Eye (tissue), 1 donor: ENCODE data around the gene LGALS9.
"Not testable (repeated sequence)": the region's sequence is repeated elsewhere in the genome, so short reads cannot be mapped to it uniquely, and the experiment has no call there.

Experiments used
- DNase-seq: peaks from one replicate; pipeline ENCODE4 v3.0.0-alpha.2; 2015

Gene LGALS9

DNA sequence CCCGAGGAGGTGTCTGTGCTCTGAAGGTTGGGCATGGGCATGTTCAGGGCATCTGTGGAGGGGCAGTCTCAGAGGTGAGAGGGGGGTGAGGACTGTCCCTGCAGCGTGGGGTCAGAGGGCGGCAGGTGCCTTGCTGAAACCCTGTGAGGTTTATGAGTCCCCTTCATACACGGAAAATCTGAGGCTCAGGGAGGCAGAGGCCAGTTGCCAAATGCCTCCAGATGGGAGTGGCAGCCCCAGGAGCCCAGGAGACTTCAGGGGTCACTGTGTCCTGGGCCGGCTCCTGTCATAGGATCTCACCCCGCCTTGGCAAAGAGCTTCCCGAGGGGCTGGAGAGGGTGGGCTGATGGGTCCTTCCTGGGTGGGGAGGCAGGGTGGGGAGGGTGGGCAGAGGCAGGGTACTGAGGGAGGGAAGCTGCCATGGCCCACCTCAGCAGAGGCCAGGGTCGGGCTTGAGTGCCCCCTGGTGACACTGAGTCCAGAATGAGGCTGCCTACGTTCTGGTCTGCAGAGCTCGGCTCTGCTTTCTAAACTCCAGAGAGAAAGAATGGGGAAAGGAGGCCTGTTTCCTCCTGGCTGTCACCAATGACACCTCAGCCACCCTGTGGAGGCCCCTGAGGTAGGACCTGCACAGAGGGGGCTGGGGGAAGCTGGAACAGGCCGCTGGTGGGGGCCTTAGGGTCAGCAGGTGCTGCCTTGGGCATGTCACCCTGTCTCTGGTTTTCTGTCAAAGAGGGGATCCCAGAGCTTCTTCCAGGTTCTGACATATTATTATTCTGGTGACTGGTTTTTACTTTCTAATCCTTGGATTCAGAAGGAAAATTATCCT is 1.1 kb downstream of the LGALS9 start:
- no peak for DNase-seq

DNA sequence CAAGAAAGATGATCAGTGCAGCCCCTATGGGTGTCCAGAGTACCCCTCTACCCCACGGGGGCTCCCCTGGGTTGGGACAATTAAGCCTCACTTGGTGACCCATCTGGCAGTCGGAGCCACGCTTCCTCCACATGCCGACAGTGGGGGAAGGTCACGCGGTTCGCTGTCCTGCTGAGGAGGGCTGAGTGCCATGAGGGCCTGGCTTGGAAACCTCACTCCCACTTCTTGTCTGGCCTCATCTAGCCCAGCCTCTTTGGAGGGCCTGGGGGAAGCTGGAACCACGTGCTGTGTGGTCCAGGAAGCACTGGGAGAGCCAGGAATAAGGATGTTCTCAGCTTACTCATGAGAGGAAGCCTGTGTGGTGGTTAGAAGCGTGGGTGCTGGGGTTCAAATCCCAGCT is 1.8 kb downstream of the LGALS9 start:
- not testable (repeated sequence) for DNase-seq

DNA sequence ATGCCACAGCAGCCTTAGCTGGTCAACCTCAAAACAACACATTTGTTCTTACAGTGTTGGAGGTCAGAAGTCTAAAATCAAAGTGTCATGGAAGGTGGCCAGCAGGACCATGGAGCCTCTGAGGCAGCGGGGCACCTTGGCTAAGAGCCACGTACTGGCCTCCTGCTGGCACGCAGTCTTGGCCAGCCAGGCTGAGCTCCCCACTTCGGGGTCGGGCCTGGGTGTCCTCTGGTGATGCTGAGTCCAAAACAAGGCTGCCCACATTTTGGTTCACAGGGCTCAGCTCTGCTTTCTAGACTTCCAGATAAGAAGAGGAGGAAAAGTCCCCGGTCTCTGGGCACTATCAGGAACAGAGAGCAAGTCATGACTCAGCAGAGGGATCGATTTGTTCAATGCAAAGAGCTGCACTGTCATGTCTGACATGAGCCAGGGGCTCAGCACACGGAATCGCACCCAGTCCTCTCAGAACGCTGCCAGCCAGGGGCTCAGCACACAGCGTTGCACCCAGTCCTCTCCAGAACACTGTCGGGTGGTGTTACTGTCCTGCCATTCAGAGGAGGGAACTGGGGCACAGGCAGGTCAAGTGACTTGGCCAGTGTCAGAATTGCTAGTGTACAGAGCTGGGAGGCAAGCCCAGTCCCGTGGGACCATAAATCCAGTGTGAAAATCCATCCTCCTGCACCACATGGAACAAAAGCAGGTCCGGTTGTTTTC is 2.5 kb downstream of the LGALS9 start:
- DNase-seq: no peak

DNA sequence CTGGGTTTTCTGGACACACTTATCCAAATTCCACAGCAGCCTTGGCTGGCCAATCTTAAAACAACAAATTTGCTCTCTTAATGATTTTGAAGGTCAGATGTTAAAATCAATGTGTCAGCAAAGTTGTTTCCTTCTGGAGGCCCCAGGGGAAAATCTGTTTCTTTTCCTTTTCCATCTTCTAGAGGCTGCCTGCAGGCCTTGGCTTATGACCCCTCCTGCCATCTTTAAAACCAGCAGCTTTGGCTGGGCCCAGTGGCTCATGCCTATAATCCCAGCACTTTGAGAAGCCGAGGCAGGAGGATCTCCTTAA is 3.0 kb downstream of the LGALS9 start:
- DNase-seq: no peak

DNA sequence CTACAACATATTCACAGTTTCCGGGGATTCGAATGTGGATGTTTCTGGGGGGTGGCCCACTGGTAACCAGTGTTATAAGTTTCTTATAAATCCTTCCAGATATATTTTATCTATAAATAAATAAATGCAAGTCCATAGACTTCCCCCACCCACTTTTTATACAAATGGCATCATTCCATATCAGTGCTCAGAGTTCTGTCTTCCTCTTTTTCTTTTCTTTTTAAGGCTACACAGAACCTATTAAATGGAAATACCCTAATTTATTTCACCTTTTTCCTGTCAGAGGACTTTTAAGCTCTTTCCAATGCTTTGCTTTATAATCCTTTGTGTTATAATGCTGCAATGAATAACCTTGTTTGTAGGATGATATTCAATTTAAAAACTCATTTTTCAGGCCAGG is 3.8 kb downstream of the LGALS9 start:
- no peak for DNase-seq

DNA sequence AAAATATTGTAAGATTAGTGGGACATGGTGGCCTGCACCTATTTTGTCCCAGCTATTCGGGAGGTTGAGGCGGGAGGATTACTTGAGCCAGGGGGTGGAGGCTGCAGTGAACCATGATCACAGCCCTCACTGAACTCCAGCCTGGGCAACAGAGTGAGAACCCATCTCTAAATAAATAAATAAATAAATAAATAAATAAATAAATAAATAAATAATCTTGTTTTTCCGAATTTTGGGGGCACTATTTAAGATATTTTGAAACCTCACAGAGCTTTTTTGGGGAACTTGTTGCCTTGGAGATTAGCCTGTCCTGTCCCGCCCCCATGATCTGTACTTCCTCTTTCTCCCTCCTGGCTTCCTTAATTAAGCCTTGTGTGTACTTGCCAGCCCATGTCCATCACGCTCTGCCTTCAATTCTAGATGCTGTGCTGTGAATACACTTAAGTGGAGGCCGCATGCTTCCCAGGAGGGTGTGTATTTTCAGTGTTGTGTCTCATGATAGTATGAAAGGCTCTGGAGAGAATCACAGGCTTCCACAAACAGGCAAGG is 4.4 kb downstream of the LGALS9 start:
- DNase-seq: no peak

DNA sequence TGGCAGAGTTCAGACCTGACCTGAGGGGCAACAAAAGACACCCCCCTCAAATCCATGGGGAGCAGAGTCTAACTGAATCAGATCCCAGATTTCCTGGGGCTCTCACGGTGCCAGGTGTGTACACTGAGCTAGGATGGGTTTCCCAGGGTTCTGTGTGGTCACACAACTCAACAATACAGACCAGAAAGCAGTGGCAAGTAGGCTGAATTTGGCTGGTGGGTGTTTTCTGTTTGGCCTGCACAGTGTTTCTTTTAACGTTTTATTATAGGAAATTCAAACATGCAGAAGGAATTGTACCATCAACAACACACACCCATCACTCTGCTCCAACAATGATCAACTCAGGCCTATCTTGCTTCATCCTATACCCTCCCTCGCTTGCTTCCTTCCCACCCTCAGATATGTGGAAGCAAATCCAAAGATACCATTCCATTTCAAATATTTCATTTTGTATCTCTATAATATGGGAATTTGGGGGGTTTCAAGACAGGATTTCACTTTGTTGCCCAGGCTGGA is 5.1 kb downstream of the LGALS9 start:
- not testable (repeated sequence) for DNase-seq

DNA sequence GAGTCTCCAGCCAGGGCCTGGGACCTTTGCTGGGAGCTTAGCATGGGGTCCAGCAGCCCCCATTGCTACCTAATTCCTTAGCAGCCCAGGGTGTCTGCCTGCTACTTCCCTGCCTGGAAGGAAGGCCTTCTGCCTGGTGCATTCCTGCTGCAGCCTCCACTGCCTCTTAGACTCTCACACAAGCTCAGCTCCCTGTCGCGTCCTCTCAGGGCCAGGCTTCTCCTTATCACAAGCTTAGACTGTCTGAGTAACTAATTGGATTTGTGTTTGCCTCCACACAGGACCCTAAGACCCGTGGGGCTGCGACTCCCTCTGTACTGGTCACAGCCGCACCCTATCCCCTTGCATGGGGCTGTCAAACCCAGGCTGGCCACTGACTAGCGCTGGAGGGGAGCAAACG is 6.8 kb downstream of the LGALS9 start:
- not testable (repeated sequence) for DNase-seq

DNA sequence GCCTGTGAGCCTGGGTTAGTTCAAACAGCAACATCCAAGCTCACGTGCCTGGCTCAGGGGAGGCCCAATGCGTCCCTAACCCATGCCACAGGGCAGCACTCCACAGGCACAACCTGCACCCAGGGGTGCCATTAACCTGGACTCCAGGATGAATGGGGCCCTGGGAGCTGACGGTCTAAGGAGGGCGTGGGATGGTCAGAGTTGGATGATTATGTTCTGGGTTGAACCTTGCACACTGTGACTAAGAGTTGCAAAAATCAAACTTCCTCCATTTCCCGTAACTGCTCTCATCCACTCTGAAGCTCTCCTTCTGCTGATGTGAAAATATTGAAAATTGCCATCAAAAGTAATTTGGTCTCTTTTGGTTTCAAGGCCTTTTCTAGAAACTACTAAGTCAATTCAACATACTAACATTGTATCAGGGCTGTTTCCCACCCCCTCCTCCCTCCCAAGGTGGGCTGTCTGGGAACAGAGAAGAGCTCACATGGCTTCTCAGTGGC is 7.5 kb downstream of the LGALS9 start:
- not testable (repeated sequence) for DNase-seq

DNA sequence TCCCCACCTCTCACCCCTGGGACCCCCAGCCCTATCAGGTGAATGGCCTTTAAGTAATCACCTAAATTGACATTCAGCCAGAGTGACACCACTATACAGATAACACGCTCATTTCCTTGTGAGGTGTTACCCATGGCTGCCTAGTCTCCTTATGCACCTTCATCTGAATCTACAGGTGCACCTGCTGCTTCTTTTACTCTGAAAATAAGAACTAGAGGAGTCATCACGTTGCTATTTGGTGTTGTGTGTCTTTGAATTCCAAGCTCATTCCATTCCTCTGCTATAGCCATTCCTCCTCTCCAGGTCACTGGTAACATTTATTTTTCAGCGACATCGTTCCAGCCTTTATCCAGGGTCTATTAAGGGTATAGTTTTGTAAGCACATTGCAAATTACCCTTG is 9.8 kb downstream of the LGALS9 start:
- DNase-seq: no peak

DNA sequence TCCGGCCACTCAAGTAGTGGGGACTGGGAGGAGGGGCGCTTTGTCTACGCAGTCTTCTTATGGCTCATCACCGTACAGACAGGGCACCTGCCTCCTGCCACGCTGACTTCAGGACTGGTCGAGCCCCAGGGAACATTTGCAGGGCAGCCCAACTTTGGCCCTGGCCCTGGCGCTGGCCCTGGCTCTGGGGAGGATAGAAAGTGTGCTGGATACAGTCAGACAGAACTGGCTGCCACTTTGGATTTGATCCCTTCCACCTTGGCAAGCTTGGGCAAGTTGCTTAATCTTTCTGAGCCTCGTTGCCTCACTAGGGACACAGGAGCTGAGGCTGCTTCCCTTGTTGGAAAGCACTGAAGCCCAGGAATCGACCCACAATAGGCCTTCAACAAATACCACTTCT is 13.6 kb downstream of the LGALS9 start:
- no peak for DNase-seq

DNA sequence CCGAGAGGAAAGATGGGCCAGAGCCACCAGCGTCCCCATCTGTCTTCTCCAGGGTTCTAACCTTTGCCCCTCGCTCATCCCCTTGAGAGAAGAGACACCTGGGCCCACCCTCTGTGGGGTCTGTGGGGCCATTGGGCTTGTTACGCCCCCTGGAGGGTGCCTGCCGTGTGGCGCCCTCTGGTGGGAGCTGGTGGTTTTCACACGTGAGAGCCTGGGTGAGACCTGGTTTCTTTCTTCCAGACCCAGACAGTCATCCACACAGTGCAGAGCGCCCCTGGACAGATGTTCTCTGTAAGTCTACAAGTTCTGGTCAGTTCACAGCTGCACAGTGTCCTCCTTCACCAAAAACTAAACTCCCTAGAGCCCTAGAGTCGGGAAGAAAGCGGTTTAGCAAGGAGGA is 14.6 kb downstream of the LGALS9 start:
- DNase-seq: not testable (repeated sequence)

DNA sequence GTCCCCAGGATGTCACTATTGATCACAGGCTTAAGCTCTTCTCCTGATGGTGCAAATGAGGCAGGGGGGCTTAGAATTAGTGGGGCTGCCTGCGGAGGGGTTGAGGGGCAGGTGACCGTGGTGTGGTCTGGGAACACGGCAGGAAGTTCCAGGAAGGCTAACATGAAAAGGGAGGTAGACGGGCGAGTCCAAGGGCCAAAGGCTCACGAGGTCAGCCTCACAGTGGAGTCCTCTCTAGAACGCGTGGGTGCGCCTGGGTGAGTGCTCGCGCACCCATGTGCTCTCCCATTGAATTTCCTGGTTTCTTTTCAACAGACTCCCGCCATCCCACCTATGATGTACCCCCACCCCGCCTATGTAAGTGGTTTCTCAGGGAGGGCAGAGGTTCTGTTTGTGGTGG is 15.2 kb downstream of the LGALS9 start:
- DNase-seq: no peak

DNA sequence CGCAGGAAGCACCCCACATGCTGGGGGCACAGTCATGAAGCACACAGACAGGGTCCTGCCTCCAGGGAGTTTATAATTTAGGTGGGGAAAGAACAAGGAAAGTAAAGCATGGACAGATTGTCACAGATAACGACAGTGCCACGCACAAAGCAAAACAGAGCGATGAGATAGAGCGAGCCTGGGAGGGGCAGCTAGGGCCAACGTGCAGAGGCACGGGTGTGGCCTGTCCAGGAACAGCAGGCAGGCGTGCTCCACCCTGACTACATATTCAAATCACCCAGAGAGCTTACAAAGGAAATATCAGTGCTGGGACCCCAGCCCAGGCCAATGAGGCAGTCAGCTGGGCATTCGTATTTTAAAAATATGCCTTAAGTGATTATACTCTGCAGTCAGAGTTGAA is 16.8 kb downstream of the LGALS9 start:
- no peak for DNase-seq

DNA sequence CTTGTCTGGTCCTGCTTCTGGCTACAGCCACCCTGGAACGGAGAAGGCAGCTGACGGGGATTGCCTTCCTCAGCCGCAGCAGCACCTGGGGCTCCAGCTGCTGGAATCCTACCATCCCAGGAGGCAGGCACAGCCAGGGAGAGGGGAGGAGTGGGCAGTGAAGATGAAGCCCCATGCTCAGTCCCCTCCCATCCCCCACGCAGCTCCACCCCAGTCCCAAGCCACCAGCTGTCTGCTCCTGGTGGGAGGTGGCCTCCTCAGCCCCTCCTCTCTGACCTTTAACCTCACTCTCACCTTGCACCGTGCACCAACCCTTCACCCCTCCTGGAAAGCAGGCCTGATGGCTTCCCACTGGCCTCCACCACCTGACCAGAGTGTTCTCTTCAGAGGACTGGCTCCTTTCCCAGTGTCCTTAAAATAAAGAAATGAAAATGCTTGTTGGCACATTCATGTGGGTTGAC is 18.2 kb downstream of the LGALS9 start:
- peak; percentile 26 for DNase-seq

DNA sequence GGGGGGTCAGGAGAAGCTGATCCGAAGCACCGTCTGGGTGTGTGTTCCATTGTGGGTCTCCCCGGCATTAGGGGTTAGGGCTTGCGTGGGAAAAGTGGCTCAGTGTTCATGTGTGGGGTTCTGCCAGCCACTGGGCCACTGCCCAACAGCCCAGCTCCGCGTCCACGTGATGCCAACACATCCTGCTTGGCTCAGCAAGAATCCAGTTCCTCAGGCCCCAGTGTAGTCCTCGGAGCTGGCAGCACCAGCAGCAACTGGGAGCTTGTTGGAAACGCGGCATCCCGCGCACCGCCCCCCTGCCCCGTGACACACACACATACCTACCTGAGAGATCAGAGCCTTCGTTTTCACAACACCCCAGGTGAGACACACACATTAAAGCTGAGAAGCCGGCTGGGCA is 18.9 kb downstream of the LGALS9 start:
- no peak for DNase-seq

DNA sequence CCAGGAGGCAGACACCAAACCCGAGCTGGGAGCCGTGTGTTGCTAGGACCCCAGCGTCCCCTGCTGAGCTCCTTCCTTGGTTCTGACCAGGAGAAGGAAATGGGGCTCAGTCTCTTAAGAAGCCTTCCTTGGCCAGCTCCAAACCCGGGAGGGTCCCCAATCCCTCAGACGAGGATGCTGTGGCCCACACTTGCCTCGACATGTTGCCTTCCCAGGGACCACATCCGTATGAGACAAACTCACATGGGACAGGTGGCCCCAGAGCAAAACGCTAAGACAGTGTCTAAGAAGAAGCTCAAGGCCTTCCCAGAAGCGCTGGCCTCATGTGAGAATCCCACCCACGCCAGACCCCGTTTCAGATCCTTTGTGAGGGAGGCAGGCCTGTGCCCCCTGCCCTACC is 19.8 kb downstream of the LGALS9 start:
- no peak for DNase-seq

DNA sequence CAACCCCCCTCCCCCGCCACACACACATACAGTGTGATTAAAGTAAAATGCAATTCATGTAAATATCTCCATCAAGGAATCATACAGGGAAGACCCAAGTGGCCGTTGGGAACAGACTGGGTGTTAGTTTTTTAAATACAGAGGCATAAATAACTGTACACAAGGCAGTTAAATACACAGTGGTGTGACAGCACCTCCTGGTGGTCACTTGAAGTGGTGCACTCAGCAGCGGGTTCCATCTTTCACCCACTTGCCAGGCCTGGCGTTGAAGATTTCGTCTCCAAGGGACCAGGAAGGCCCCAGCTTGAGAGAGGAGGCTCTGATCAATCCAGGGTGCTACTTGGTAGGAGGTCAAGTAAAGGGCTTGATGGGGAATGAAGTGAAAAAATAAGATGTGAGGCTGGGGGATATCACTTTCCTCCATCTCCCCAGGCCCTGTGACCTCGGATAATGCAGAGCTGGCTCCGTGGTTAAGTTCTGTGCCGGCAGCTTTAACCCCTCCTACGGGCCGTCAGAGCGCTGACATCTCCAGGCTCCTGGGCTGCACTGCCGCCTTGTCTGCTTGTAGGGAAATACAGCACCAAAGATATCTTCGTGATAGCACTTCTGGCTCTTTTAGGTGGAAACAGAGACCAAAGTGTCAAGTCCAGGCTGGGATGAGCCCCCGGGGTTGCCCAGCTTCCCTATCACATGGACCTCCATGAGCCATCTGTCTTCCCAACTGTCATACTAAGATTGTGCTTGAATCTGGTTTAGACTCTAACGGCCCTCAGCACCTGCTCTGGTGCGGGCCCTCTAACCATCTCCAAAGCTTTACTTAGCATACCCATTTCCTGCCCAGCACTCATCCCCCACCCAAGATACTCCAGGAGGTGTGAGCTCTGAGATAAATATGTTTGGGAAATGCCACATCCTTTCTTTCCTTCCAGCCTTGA is 20.7 kb downstream of the LGALS9 start:
- peak; percentile 69 for DNase-seq

DNA sequence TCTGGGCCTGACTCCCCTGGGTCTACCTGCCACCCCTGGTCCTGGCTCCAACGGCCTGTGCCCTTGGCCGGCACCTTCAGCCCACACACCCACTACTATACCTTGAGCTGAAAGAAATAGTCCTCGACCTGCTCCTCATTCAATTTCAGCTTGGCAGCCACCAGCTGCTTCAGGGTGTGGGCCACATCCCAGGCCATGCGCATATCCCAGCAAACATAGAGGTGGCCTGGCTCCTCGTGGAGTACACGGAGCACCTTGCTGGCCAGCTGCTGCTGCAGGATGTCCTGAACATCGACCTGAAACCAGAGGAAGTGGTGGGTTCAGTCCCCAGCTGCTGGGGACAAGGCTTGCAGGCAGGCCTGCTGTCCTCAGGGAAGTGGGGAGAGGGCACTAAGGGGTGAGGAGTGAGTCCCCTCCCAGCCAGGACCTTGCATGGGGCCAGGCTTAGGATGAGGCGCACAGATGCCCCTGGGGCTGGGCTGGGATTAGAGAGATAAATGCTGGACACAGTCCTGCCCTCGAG is 22.5 kb downstream of the LGALS9 start:
- not testable (repeated sequence) for DNase-seq

DNA sequence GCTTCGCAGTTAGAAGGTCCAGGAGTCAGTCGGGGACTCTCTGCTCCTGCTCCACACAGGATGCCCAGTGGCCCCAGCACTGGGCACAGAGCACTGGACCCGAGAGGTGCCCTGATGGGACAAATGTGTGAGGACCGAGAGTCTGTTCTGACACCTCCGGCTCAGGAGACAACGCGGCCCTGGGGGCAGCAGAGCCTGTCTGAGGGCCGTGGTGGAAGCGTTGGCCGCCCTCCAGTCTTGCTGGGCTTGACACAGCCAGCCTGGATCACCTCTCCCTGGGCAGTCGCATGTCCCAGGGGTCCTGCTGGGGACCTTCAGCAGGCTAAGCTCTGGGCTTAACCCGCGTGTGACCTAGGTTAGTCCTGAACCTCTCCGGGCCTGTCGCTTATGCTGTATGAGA is 23.1 kb downstream of the LGALS9 start:
- DNase-seq: no peak

DNA sequence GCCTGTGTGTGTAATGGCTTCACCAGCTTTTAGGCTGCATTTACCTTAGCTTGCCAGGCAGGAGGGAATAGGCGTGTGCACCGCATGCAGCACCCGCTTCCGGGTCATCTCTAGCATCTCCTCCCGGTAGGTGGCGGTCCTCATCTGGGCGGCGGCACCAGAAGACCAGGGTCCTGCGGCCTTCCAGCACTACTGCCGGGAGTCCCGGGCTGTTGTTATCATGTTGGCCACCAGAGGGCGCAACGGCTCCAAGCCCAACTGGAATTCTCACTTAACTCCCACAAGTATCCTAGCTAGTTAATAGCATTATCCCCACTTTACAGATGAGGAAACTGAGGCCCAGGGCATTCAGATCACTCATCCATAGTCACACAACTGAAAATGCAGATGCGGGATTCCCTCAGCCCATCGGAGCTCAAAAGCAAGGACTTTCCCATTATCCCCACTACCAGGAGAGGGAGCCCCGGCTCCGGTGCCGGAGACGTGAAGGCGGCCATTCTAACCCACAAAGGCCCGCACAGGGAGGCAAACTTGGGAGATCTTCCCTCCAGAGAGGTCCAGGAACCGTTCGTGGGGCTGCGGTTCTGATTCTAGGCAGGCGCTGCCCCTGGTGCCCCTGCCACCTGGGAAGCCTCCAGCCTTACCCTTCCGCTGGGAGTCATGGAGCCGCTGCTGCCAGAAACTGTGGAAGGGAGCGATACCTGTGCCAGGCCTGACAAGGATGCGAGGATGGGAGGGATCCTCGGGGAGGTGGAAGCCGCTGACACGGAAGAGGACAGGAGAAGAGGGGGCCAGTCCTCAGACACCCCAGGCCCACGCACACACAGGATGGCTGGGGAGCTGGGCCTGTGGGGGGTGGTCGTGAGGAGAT is 23.9 kb downstream of the LGALS9 start:
- peak; percentile 88 for DNase-seq
